OCI-LY3 (cell line): ENCODE results near the gene ZNF521.

Source experiments
- H2AFZ ChIP-seq: fragments of 200-600, 300-600 bp; shearing (Covaris generic); 2 replicates; pipeline ENCODE4 v1.6.0; 2014; ENCODE audit warnings: antibody characterized with exemption, low read depth, low read length
- H3K27ac ChIP-seq: fragments of 200-600, 300-600 bp; sonication (generic); 2 replicates; pipeline ENCODE4 v1.5.1; 2014; ENCODE audit warnings: mild to moderate bottlenecking, low read length, moderate library complexity, mixed read lengths
- H3K27me3 ChIP-seq: fragments of 200-600, 300-600 bp; sonication (generic); 2 replicates; pipeline ENCODE4 v1.6.1; 2014; ENCODE audit warnings: low read depth, low read length, mixed read lengths
- H3K36me3 ChIP-seq: fragments of 200-600, 300-600 bp; sonication (generic); replicated peaks from 2 replicates; pipeline ENCODE3; 2014; ENCODE audit warnings: low read depth, low read length, mixed read lengths
- H3K4me1 ChIP-seq: fragments of 300-600, 200-600 bp; sonication (generic); 2 replicates; pipeline ENCODE4 v1.6.1; 2014; ENCODE audit warnings: low read length, mixed read lengths
- H3K4me2 ChIP-seq: fragments of 200-600, 300-600 bp; sonication (generic); 2 replicates; pipeline ENCODE4 v1.6.1; 2014; ENCODE audit warnings: low read length, mixed read lengths
- H3K4me3 ChIP-seq: fragments of 300-600, 200-600 bp; sonication (generic); 2 replicates; pipeline ENCODE4 v1.5.1; 2014; ENCODE audit warnings: antibody characterized with exemption, mild to moderate bottlenecking, low read length, moderate library complexity
- H3K79me2 ChIP-seq: fragments of 300-600, 200-600 bp; shearing (Covaris generic); 2 replicates; pipeline ENCODE4 v1.6.1; 2014; ENCODE audit warnings: mild to moderate bottlenecking, low read length, mixed read lengths
- H3K9ac ChIP-seq: fragments of 300-600, 200-600 bp; shearing (Covaris generic); 2 replicates; pipeline ENCODE4 v1.6.0; 2014; ENCODE audit warnings: mild to moderate bottlenecking, low read length, moderate library complexity
- H3K9me3 ChIP-seq: fragments of 200-600, 300-600 bp; shearing (Covaris generic); 2 replicates; pipeline ENCODE4 v1.6.1; 2014; ENCODE audit warnings: low read length, mixed read lengths; ENCODE audit not compliant: insufficient read depth
- H4K20me1 ChIP-seq: fragments of 200-600, 300-600 bp; sonication (generic); 2 replicates; pipeline ENCODE4 v1.6.1; 2016; ENCODE audit warnings: low read length, mixed read lengths; ENCODE audit not compliant: insufficient read depth
- CTCF ChIP-seq: fragments of 200-600, 300-600 bp; sonication (generic); IDR thresholded peaks from 2 replicates; pipeline ENCODE4 v1.5.1; 2014; ENCODE audit warnings: antibody characterized with exemption, low read length, low read depth
- EZH2phosphoT487 ChIP-seq: fragments of 200-600 bp; shearing (Covaris generic); IDR thresholded peaks from 2 replicates; pipeline ENCODE4 v1.6.1; 2018; ENCODE audit warnings: antibody characterized with exemption, mixed run types, low read depth

The ZNF521 gene

GRCh38 chr18:25289001-25289631 is 62.9 kb downstream of the ZNF521 start:
- H3K4me2 ChIP-seq: no peak overlapping the region
- H2AFZ ChIP-seq: no peak overlapping the region
- TF ChIP-seq EZH2phosphoT487: no peak
- no peak for TF ChIP-seq CTCF
- no peak overlapping the region for H3K27ac ChIP-seq
- no peaks in the 10 kb centered on the region for H3K36me3 ChIP-seq
- no peak overlapping the region for H3K9ac ChIP-seq
- no peaks in the 10 kb centered on the region for H4K20me1 ChIP-seq
- H3K79me2 ChIP-seq: no peaks in the 10 kb centered on the region
- no peak overlapping the region for H3K4me3 ChIP-seq
- no peaks in the 10 kb centered on the region for H3K4me1 ChIP-seq
- no peaks in the 10 kb centered on the region for H3K9me3 ChIP-seq
- no peaks in the 10 kb centered on the region for H3K27me3 ChIP-seq

- no peak overlapping the region for H2AFZ ChIP-seq
- H3K27ac ChIP-seq: no peak overlapping the region
- no peaks in the 10 kb centered on the region for H4K20me1 ChIP-seq
- H3K36me3 ChIP-seq: no peaks in the 10 kb centered on the region
- no peaks in the 10 kb centered on the region for H3K79me2 ChIP-seq
- no peak overlapping the region for H3K4me3 ChIP-seq
- no peak overlapping the region for H3K9ac ChIP-seq
- H3K9me3 ChIP-seq: no peaks in the 10 kb centered on the region
- H3K4me1 ChIP-seq: no peaks in the 10 kb centered on the region
- H3K27me3 ChIP-seq: no peaks in the 10 kb centered on the region
- H3K4me2 ChIP-seq: no peak overlapping the region
- TF ChIP-seq EZH2phosphoT487: no peak
- TF ChIP-seq CTCF: no peak
Observed at GRCh38 chr18:25288340-25288938, 63.5 kb downstream of the ZNF521 start.

DNA sequence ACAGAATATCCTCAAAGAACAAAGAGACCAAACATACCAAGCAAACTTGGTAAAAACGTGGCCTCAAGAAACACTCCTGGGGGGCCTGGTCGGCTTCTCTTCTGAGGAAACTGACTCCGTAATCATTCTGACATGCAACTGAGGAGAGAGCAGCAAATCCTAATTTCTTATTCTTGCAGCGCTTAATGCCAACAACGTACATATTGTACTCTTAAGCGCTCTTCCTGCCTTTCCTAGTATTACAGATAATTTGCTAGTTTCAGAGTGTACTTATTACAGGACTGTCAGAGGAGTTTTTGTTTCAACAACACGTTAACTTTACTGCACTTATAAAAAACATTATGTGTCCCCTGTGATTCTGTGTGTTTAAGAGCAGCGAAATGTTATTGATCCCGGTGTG is 64.9 kb downstream of the ZNF521 start:
- no peak for TF ChIP-seq CTCF
- no peak for TF ChIP-seq EZH2phosphoT487
- Histone ChIP-seq H3K9ac (no peak overlapping the region), H3K27me3 (no peaks in the 10 kb centered on the region), H3K79me2 (no peaks in the 10 kb centered on the region), H3K27ac (no peak overlapping the region), H3K9me3 (no peaks in the 10 kb centered on the region), H4K20me1 (no peaks in the 10 kb centered on the region), H2AFZ (no peak overlapping the region), H3K4me2 (no peak overlapping the region), H3K4me3 (no peak overlapping the region), H3K36me3 (no peaks in the 10 kb centered on the region), H3K4me1 (no peaks in the 10 kb centered on the region)

DNA sequence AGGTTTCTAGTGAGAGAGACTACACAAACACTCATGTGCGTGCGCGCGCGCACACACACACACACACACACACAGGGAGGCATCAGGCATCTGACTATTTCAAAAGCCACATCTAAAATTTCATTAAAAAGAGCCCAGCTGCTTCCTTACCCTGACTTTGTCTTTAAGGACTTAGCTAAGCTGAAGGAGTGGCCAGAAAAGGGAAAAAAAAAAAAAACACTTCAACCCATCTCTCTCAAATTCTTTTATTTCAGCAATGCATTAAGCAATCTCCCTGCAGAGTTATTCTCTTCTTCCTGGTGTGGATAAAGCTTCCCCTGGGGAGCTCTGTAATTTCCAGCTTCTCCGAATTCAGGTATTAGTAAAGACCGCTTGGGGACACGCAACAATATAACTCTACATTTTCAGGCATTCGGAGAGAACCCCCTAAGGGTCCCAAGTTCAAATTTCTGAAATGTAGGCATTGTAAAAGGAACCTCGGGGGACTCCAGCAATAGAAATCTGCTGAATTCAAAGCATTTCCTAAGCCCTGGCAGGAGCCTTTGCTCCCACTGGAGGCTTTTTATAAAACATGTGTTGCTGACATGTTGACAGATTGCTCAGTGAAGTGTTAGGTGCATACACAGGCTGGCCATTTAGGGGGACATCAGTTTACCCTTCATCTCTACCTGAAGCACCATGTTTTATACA is 67.0 kb downstream of the ZNF521 start:
- no peak overlapping the region for H3K27ac ChIP-seq
- no peak overlapping the region for H2AFZ ChIP-seq
- no peaks in the 10 kb centered on the region for H3K36me3 ChIP-seq
- no peaks in the 10 kb centered on the region for H3K4me1 ChIP-seq
- H3K4me3 ChIP-seq: no peak overlapping the region
- no peaks in the 10 kb centered on the region for H4K20me1 ChIP-seq
- no peaks in the 10 kb centered on the region for H3K79me2 ChIP-seq
- no peaks in the 10 kb centered on the region for H3K9me3 ChIP-seq
- TF ChIP-seq CTCF: no peak
- TF ChIP-seq EZH2phosphoT487: no peak
- no peak overlapping the region for H3K9ac ChIP-seq
- no peaks in the 10 kb centered on the region for H3K27me3 ChIP-seq
- H3K4me2 ChIP-seq: no peak overlapping the region
